GM19463 (cell line): Measurements from ENCODE around the gene GDA.
"Not testable (repeated sequence)": the region's sequence is repeated elsewhere in the genome, so short reads cannot be mapped to it uniquely, and the experiment has no call there.

Source experiments
- ATAC-seq: cut with Tn5 transposase; IDR thresholded peaks from one replicate; pipeline ENCODE4 v1.9.1; 2021; ENCODE audit warnings: mild to moderate bottlenecking, moderate library complexity; ENCODE audit not compliant: unreplicated experiment

Gene GDA

DNA sequence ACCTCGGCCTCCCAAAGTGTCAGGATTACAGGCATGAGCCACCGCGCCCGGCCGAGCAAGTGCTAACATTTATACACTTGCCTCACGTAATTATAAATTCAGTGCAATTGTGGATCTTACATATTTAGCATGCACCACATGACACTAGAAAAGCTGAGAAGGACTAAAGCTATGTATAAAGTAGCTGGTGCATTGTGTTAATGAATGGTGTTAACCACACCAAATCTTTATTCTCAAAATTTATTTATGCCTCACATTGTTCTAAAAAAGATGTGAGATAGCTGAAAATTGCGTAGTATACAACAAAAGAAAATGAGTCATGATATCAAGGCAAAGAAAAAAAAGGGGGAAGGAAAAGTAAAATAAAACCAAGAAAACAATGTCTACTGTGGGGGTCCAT is 54.8 kb downstream of the GDA start:
- no peak for ATAC-seq

DNA sequence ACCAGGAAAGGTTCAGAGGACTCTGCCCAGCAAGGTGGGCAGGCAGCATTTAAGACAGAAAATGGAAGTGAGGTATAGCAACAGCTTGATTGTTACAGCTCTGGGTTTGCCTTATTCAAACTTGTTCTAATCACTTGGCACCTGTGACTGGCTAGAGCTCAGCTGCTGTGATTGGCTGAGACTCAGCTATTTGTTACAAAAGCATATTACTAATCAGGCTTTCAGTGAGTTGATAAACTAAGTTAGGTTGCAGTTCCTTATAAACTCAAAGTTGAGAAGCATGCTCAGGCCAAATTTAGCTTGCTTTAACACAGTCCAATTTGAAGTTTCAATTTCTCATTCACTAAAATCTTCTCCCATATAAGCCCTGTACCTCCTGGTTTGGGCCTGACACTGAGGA is 56.3 kb downstream of the GDA start:
- peak; percentile 60 for ATAC-seq

DNA sequence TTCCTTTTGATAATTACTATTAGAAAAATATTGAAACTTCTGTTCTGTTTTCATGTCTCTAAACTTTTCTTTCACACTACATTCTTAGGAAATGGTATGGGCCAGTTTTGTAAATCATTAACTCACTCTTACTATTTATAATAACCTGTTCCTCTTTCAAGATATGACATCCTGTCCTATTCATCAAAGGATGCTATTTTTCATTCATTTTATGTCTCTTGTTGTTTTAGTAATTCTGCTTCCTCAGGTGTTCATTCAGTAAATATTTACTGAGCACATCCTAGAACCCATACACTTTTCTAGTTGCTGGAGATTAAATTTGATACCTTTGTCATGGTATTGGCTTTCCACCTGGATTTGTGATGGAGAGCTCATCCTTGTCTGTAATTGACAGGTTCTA is 58.0 kb downstream of the GDA start:
- ATAC-seq, result peak; percentile 38

- ATAC-seq, result no peak
These were observed 61.3 kb downstream of the GDA start for GRCh38 chr9:72210522-72210921.

DNA sequence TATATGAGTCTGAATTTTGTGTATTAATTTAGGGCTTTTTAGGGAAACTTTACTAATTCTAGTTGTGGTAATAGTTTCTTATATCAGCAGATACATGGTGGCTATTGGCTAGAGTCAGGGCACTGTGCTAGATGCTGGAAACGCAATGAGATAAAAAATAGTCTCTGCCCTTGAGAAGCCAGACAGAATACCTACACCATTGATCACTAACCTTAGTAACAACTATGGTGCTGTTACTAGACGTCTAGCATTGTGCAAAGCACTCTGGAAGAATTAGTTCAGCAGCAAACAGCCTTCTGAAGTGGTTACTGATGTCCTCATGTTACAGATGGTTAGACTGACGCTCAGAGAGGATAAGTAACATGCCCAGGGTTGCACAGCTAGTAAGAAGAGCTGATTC is 61.8 kb downstream of the GDA start:
- ATAC-seq, result no peak

DNA sequence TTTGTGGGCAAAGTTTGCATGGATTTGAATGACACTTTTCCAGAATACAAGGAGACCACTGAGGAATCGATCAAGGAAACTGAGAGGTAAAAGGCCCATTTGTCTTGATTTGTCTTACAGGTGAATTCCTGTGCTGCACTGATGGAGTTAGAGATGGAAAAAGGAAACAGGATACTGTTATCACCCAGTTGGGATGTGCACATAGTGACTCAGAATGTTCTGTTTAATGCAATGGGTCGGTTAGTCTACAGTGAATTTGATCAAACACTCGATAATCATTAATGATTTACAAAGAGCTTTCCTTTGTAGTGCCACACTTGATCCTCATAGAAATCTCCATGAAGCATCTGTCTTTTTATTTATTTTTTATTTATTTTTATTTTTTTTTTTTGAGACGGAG is 64.7 kb downstream of the GDA start:
- ATAC-seq, result no peak

DNA sequence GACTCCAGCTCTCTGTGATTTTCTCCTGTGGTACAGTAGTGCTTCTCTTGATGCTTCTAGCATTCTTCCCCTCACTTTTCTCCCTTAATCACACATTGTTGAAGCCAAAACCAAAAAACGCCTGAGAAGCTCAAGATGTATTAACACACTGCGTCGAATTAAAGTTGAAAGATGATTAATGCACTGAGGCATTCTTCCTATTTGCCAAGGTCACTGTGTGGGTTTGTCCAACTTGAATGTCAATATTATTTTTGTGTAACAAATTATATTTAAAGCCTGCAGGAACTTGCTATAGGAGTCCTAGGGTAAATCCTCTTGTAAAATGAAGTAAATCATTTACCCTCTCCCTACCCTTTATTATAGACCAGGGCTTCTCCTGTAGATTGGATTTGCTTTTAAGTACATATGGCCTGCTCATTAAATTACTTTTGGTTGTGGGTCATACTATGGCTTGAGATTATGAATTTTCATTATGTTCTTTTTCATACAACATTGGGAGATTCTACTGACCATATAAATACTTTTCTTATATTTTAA is 68.1 kb downstream of the GDA start:
- no peak for ATAC-seq

DNA sequence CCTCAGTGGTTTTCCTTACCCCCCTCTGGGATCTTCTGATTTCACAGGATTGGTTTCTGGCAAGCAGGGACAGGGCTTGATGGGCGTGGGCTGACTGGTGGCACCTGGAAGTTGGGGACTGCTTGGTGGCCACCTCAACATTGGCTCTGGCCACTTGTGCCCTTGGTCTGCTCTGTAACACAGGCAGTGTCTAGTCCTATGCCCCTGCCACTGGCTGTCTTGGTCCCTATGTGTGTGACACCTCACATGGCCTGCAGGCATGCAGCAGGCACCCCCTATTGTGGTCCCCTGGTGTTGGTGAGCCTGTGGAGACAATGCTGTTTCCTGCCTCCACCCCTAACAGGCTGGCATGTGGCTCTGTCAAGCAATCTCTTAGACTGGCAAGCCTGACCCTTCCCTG is 71.3 kb downstream of the GDA start:
- ATAC-seq, result no peak

- no peak for ATAC-seq
These were observed 77.0 kb downstream of the GDA start for GRCh38 chr9:72226146-72226812.

DNA sequence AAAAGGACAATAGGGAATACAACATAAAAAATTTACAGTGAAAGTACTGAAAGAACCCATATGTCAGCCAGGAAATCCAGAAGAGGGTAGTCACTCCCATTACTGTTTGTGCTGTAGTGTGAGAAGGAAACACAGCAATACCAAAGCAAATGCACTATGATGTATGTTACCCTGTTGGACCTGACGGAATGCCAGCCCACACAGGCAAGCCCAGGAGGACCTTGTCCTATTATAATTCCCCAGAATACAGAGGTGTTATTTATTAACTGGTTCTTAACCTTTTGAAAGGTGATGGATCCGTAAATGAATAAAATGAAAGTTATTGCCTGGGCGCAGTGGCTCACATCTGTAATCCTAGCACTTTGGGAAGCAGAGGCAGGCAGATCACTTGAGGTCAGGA is 79.0 kb downstream of the GDA start:
- no peak for ATAC-seq

DNA sequence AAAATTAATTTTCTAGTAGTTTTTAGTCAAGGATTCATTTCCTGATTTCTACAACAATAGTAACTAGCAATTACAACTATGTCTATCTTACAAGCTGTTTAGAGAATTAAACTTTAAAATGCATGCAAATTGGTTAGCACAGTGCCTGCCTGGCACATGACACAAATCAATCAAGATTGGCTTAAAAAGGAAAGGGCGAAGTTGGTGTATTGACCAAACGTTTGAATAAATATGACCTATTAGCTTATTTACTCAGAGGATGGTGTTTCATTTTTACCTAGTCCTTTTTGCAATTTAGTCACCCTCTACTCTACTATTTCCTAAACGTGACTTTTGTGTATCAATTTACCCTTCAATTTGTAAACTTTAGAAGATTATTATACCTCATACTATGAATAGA is 83.5 kb downstream of the GDA start:
- ATAC-seq, result no peak

DNA sequence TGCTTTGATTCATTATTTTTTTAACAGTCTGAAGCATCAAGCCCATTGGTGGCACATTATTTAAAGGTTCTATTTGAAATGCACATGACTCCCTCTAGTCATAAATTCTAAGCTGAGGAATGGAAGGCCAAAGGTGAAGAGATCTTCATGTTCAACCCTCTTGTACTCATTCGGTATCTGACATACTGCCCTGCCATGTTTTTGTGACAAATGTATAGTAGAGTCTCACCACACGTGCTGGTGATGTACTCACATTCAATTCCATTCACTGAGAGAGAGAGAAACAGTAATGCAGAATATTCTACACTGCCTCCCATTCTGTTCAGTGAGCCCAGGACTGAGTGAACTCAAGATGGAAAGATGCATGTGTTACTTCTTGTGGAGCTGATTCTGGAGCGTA is 98.3 kb downstream of the GDA start:
- ATAC-seq, result no peak

DNA sequence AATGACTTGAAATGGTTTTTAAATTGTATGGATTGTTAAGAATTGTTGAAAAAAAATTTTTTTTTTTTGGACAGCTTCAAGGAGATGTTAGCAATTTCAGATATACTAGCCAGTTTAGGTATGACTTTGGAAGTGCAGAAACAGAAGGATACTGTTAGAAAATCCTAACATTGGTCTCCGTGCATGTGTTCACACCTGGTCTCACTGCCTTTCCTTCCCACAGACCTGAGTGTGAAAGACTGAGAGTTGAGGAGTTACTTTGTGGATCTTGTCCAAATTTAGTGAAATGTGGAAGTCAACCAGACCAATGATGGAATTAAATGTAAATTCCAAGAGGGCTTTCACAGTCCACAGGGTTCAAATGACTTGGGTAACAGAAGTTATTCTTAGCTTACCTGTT is 102.3 kb downstream of the GDA start:
- ATAC-seq, result no peak

DNA sequence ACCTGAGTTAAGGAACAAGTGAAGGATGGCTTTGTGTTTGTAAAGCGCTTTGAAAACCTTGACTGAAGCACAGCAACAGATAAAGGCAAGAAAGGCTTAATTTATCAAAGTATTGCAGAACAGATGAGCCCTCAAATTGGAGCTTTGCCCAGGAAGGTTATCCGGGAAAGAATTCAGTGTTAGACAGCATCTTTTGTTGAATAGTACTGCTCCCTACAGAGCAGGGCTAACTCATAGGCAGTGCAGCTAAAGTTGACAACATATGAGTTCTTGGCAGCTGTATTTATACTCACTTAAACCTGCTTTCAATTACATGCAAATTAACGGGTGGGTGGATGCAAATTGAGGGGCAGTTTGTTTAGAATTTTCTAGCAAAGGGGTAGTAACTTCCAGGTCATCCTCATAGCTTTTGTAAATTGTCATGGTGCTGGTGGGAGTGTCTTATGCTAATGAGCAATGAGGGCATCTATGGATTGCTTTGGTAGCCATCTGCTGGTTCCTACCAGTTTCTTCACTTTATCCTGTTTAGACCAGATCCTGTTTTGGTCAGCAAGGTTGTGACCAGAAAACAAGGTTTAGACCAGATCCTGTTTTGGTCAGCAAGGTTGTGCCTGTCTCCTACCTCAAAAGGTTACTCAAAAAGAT is 105.8 kb downstream of the GDA start:
- no peak for ATAC-seq

DNA sequence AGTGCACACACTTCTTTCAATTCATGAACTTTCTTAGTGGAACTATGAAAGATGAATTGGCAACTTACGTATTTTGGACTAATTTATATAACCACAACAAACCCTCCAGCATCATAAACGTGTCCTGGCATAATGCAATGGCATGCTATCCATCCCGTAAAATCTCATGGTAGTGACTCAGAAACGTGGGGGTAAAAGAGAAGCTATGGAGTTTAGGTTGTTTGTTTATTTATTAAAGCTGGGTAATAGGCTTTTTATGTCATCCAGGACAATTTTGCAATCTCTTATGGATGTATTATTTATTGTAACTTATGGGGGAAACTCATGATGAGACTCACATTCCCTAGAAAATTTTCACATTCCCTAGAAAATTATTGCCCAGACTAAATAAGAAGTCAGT is 106.3 kb downstream of the GDA start:
- ATAC-seq, result no peak

- no peak for ATAC-seq
These were observed 107.7 kb downstream of the GDA start for GRCh38 chr9:72256931-72257330.

DNA sequence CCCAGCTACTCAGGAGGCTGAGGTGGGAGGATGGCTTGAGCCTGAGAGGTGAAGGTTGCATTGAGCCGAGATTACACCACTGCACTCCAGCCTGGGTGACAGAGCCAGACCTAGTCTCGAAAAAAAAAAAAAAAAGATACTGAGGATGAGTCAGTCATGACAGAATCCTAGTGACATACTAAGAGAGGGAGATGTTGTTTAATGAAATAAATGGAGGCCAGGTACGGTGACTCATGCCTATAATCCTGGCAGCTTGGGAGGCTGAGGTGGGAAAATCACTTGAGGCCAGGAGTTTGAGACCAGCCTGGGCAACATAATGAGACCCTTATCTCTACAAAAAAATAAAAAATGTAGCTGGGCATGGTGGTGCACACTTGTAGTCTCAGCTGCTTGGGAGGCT is 108.6 kb downstream of the GDA start:
- no peak for ATAC-seq

GRCh38 chr9:72262063-72262462 is 112.8 kb downstream of the GDA start:
- ATAC-seq, result no peak

GRCh38 chr9:72263572-72263971 is 114.3 kb downstream of the GDA start:
- ATAC-seq, result no peak

- ATAC-seq, result no peak
These were observed 119.7 kb downstream of the GDA start for GRCh38 chr9:72268961-72269360.

DNA sequence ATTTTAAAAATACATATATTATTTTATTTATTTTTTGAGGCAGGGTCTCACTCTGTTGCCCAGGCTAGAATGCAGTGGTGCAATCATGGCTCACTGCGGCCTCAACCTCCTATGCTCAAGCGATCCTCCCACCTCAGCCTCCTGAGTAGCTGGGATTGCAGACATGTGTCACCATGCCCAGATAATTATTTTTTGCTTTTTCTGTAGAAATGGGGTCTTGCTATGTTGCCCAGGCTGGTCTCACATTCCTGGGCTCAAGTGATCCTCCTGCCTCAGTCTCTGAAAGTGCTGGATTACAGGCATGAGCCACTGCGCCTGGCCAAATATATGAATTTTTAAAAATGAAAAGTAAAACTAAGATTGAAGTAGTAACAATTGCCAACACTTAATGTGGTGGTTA is 121.1 kb downstream of the GDA start:
- not testable (repeated sequence) for ATAC-seq

- ATAC-seq, result peak; percentile 38
These were observed 122.6 kb downstream of the GDA start for GRCh38 chr9:72271613-72272478.
